ENCODE results near the gene UPK3A. TPM values are rescaled to one million over a fixed set of nuclear protein-coding genes. Genes with fewer than 3 reads are reported as not detected.

Gene UPK3A
- total RNA-seq, 2 donors from 2014 or later, result not detected

- no peak for TF ChIP-seq CTCF (conservative IDR thresholded peaks at IDR 0.05)
- no peak for DNase-seq
- no peak overlapping the region for H3K4me3 ChIP-seq (ENCODE audit: low read length)
- Mint-ChIP-seq H3K4me3 (no peak overlapping the region), H3K36me3 (ENCODE audit: low read depth) (no peaks in the 10 kb centered on the region), H3K27me3 (ENCODE audit: insufficient read depth) (peaks cover 22% of the 10 kb centered on the region), H3K4me1 (peaks cover 11% of the 10 kb centered on the region), H3K27ac (peak overlapping the region; percentile 44), H3K9me3 (no peaks in the 10 kb centered on the region)
- H3K36me3 ChIP-seq (ENCODE audit: control insufficient read depth, insufficient read depth, low read length), result peaks cover 5% of the 10 kb centered on the region
- H3K27me3 ChIP-seq (ENCODE audit: control insufficient read depth, insufficient read depth, low read length, poor library complexity, severe bottlenecking), result peaks cover 13% of the 10 kb centered on the region
- peaks cover 3% of the 10 kb centered on the region for H3K4me1 ChIP-seq (ENCODE audit: control insufficient read depth, insufficient read depth, low read length)
- H3K27ac ChIP-seq (ENCODE audit: low read depth, low read length), result no peak overlapping the region
- no peaks in the 10 kb centered on the region for H3K9me3 ChIP-seq (ENCODE audit: control insufficient read depth, low read length)
- WGBS, 2 experiments (ENCODE audit: insufficient coverage in 1 of 2, insufficient read length in 1 of 2), result 91 to 92% methylated on average over 12 to 15 of the region's 15 CpGs
- H3K9ac ChIP-seq (ENCODE audit: extremely low read depth, low read length, poor library complexity, severe bottlenecking), result no peak overlapping the region
Observed at GRCh38 chr22:45237065-45237990, 47.4 kb upstream of the UPK3A start.

GRCh38 chr22:45238076-45238956, 46.4 kb upstream of the UPK3A start:
- no peak overlapping the region for H3K27ac Mint-ChIP-seq
- no peak for TF ChIP-seq CTCF (conservative IDR thresholded peaks at IDR 0.05)
- peaks cover 13% of the 10 kb centered on the region for H3K27me3 ChIP-seq (ENCODE audit: control insufficient read depth, insufficient read depth, low read length, poor library complexity, severe bottlenecking)
- H3K9me3 ChIP-seq (ENCODE audit: control insufficient read depth, low read length), result no peaks in the 10 kb centered on the region
- WGBS, 2 experiments (ENCODE audit: insufficient coverage in 1 of 2, insufficient read length in 1 of 2), result 93% methylated on average over 17 to 18 of the region's 18 CpGs
- H3K9me3 Mint-ChIP-seq, result no peaks in the 10 kb centered on the region
- no peak overlapping the region for H3K9ac ChIP-seq (ENCODE audit: extremely low read depth, low read length, poor library complexity, severe bottlenecking)
- peaks cover 28% of the 10 kb centered on the region for H3K27me3 Mint-ChIP-seq (ENCODE audit: insufficient read depth)
- H3K4me1 ChIP-seq (ENCODE audit: control insufficient read depth, insufficient read depth, low read length), result peaks cover 3% of the 10 kb centered on the region
- no peaks in the 10 kb centered on the region for H3K36me3 Mint-ChIP-seq (ENCODE audit: low read depth)
- H3K4me3 Mint-ChIP-seq, result no peak overlapping the region
- peaks cover 5% of the 10 kb centered on the region for H3K36me3 ChIP-seq (ENCODE audit: control insufficient read depth, insufficient read depth, low read length)
- no peak overlapping the region for H3K4me3 ChIP-seq (ENCODE audit: low read length)
- no peak for DNase-seq
- H3K27ac ChIP-seq (ENCODE audit: low read depth, low read length), result no peak overlapping the region
- H3K4me1 Mint-ChIP-seq, result peaks cover 11% of the 10 kb centered on the region

GRCh38 chr22:45238957-45239680, 45.6 kb upstream of the UPK3A start:
- Histone ChIP-seq H3K36me3 (ENCODE audit: control insufficient read depth, insufficient read depth, low read length) (peaks cover 5% of the 10 kb centered on the region), H3K9me3 (ENCODE audit: control insufficient read depth, low read length) (no peaks in the 10 kb centered on the region), H3K4me3 (ENCODE audit: low read length) (peak overlapping the region; percentile 79), H3K27me3 (ENCODE audit: control insufficient read depth, insufficient read depth, low read length, poor library complexity, severe bottlenecking) (peaks cover 13% of the 10 kb centered on the region), H3K4me1 (ENCODE audit: control insufficient read depth, insufficient read depth, low read length) (peaks cover 3% of the 10 kb centered on the region), H3K27ac (ENCODE audit: low read depth, low read length) (no peak overlapping the region), H3K9ac (ENCODE audit: extremely low read depth, low read length, poor library complexity, severe bottlenecking) (no peak overlapping the region)
- Mint-ChIP-seq H3K4me3 (peak overlapping the region; percentile 76), H3K4me1 (peaks cover 11% of the 10 kb centered on the region), H3K9me3 (no peaks in the 10 kb centered on the region), H3K36me3 (ENCODE audit: low read depth) (no peaks in the 10 kb centered on the region), H3K27ac (no peak overlapping the region), H3K27me3 (ENCODE audit: insufficient read depth) (peaks cover 28% of the 10 kb centered on the region)
- TF ChIP-seq CTCF (conservative IDR thresholded peaks at IDR 0.05), result no peak
- DNase-seq, result no peak
- WGBS, 2 experiments (ENCODE audit: insufficient coverage in 1 of 2, insufficient read length in 1 of 2), result 56 to 64% methylated on average over 4 to 6 of the region's 6 CpGs

Data from endodermal cell (in vitro differentiated cells).